ENCODE measurements around the gene ZMAT5. TPM values are rescaled to one million over a fixed set of nuclear protein-coding genes. Genes with fewer than 3 reads are reported as not detected.

ZMAT5 gene
- total RNA-seq, 1 experiment from 2014 or later, result 24.2 TPM

GRCh38 chr22:29813563-29813962 is 46.8 kb upstream of the ZMAT5 start:
- H4K20me1 ChIP-seq (ENCODE audit: low read length), result no peaks in the 10 kb centered on the region
- H3K36me3 ChIP-seq (ENCODE audit: low read depth, low read length), result peaks cover 14% of the 10 kb centered on the region
- POLR2A ChIA-PET (ENCODE audit: unreplicated experiment), result no interaction called here
- intact Hi-C loops (cut with micrococcal nuclease), result no loop called here
- H3K9ac ChIP-seq (ENCODE audit: low read length), result no peak overlapping the region
- no TSS peak for BruUV-seq (replicated peaks)
- H3K4me1 ChIP-seq (ENCODE audit: insufficient read depth, low read length), result peaks cover 29% of the 10 kb centered on the region
- no peaks in the 10 kb centered on the region for H3F3A ChIP-seq (ENCODE audit: low read length, unreplicated experiment)
- H2AFZ ChIP-seq (ENCODE audit: low read length), result no peak overlapping the region
- CTCF ChIA-PET, result interaction anchor here (0.7 kb wide), 1 partner anchor 192 kb away, joined by 4 read pairs; no protein-coding TSS in a partner anchor
- H3K4me3 ChIP-seq (ENCODE audit: low read length), result no peak overlapping the region
- peak; percentile 55 for DNase-seq
- no peaks in the 10 kb centered on the region for H3K9me3 ChIP-seq (ENCODE audit: low read length)
- H3K9me2 ChIP-seq (replicated peaks; ENCODE audit: low read length), result no peaks in the 10 kb centered on the region
- H3K27ac ChIP-seq (ENCODE audit: low read length), result peak overlapping the region; percentile 39
- no peaks in the 10 kb centered on the region for H3K27me3 ChIP-seq (ENCODE audit: low read length)
- peak; percentile 83 for ATAC-seq
- no peak for TF ChIP-seq EZH2 (IDR thresholded peaks at IDR 0.05; ENCODE audit: low read length, unreplicated experiment)
- TF ChIP-seq EZH2phosphoT487 (IDR thresholded peaks at IDR 0.05; ENCODE audit: borderline replicate concordance, low read length), result no peak
- TF ChIP-seq CTCF (conservative IDR thresholded peaks at IDR 0.05; ENCODE audit: low read depth, low read length), result peak; percentile 51
- H3K4me2 ChIP-seq (ENCODE audit: low read length), result peak overlapping the region; percentile 14; the same call in 1 of the 2 replicates
- H3K79me2 ChIP-seq (ENCODE audit: low read length), result no peaks in the 10 kb centered on the region

DNA sequence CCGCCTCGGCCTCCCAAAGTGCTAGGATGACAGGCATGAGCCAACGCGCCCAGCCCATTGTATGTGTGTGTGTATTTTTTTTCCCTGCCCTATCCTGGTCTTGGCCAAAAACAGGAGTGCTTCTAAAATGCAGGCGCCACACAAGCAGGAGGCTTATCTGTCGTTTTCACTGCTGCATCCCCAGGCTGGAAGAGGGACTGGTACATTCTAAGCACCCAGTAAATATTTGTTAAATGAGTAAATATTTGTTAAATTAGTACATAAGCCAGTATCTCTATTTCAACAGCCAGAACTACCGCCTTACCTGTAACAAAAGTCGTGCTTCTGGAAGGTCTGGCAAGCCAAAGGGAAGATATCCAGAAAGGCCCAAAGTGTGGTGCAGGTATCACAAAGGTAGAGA is 46.3 kb upstream of the ZMAT5 start:
- Histone ChIP-seq H2AFZ (ENCODE audit: low read length) (no peak overlapping the region), H3K4me2 (ENCODE audit: low read length) (peak overlapping the region; percentile 14; the same call in 1 of the 2 replicates), H3K9me2 (replicated peaks; ENCODE audit: low read length) (no peaks in the 10 kb centered on the region), H3K36me3 (ENCODE audit: low read depth, low read length) (peaks cover 16% of the 10 kb centered on the region), H3K4me3 (ENCODE audit: low read length) (no peak overlapping the region), H3K79me2 (ENCODE audit: low read length) (no peaks in the 10 kb centered on the region), H3F3A (ENCODE audit: low read length, unreplicated experiment) (no peaks in the 10 kb centered on the region), H3K27ac (ENCODE audit: low read length) (peak overlapping the region; percentile 39), H3K27me3 (ENCODE audit: low read length) (no peaks in the 10 kb centered on the region), H3K9me3 (ENCODE audit: low read length) (no peaks in the 10 kb centered on the region), H4K20me1 (ENCODE audit: low read length) (no peaks in the 10 kb centered on the region), H3K4me1 (ENCODE audit: insufficient read depth, low read length) (peaks cover 29% of the 10 kb centered on the region), H3K9ac (ENCODE audit: low read length) (no peak overlapping the region)
- ChIA-PET CTCF (no interaction called here), POLR2A (ENCODE audit: unreplicated experiment) (no interaction called here)
- BruUV-seq (replicated peaks), result no TSS peak
- no peak for DNase-seq
- intact Hi-C loops (cut with micrococcal nuclease), result no loop called here
- TF ChIP-seq CTCF (conservative IDR thresholded peaks at IDR 0.05; ENCODE audit: low read depth, low read length), result no peak
- no peak for TF ChIP-seq EZH2phosphoT487 (IDR thresholded peaks at IDR 0.05; ENCODE audit: borderline replicate concordance, low read length)
- no peak for TF ChIP-seq EZH2 (IDR thresholded peaks at IDR 0.05; ENCODE audit: low read length, unreplicated experiment)
- ATAC-seq, result peak; percentile 16

GRCh38 chr22:29811377-29811776 is 44.6 kb upstream of the ZMAT5 start:
- Histone ChIP-seq H3K9me2 (replicated peaks; ENCODE audit: low read length) (no peaks in the 10 kb centered on the region), H3K4me3 (ENCODE audit: low read length) (no peak overlapping the region), H3K4me2 (ENCODE audit: low read length) (peak overlapping the region; percentile 22; the same call in 1 of the 2 replicates), H3K27me3 (ENCODE audit: low read length) (no peaks in the 10 kb centered on the region), H3K79me2 (ENCODE audit: low read length) (no peaks in the 10 kb centered on the region), H3F3A (ENCODE audit: low read length, unreplicated experiment) (no peaks in the 10 kb centered on the region), H3K9me3 (ENCODE audit: low read length) (no peaks in the 10 kb centered on the region), H3K27ac (ENCODE audit: low read length) (no peak overlapping the region), H4K20me1 (ENCODE audit: low read length) (no peaks in the 10 kb centered on the region), H3K36me3 (ENCODE audit: low read depth, low read length) (peaks cover 13% of the 10 kb centered on the region; the same call in 1 of the 2 replicates), H3K9ac (ENCODE audit: low read length) (no peak overlapping the region), H3K4me1 (ENCODE audit: insufficient read depth, low read length) (peaks cover 29% of the 10 kb centered on the region), H2AFZ (ENCODE audit: low read length) (no peak overlapping the region)
- POLR2A ChIA-PET (ENCODE audit: unreplicated experiment), result interaction anchor here (0.6 kb wide), 1 partner anchor 194 kb away, joined by 5 read pairs; no protein-coding TSS in a partner anchor
- no peak for TF ChIP-seq CTCF (conservative IDR thresholded peaks at IDR 0.05; ENCODE audit: low read depth, low read length)
- no peak for TF ChIP-seq EZH2 (IDR thresholded peaks at IDR 0.05; ENCODE audit: low read length, unreplicated experiment)
- TF ChIP-seq EZH2phosphoT487 (IDR thresholded peaks at IDR 0.05; ENCODE audit: borderline replicate concordance, low read length), result no peak
- CTCF ChIA-PET, result no interaction called here
- intact Hi-C loops (cut with micrococcal nuclease), result no loop called here
- ATAC-seq (peak; percentile 33; the same call in 1 of the 2 replicates), DNase-seq (peak; percentile 37)
- BruUV-seq (replicated peaks), result no TSS peak

Data from PC-3 (cell line).